Stimulated activated naive CD8-positive, alpha-beta T cell treated with anti-CD3 and anti-CD28 coated beads, Interleukin-15, Interleukin-2, amounts not matched to agents 100 U/mL and 50 U/mL, for 24 hours (primary cell): ENCODE measurements around the gene HBS1L.

ENCODE experiments used
- ATAC-seq: fragments of 150-1000 bp; cut with Tn5 transposase; one replicate; pipeline ENCODE4 v1.10.0; 2021
- DNase-seq: peaks from one replicate; pipeline ENCODE4 v3.0.0; 2021

The HBS1L gene

GRCh38 chr6:135054569-135055498, at the start of gene HBS1L:
HBS1L (minus strand) TSS chr6:135054822; CDS start chr6:135054691, 131 bp downstream.
- DNase-seq (peak; percentile 97), ATAC-seq (peak; percentile 99)

DNA sequence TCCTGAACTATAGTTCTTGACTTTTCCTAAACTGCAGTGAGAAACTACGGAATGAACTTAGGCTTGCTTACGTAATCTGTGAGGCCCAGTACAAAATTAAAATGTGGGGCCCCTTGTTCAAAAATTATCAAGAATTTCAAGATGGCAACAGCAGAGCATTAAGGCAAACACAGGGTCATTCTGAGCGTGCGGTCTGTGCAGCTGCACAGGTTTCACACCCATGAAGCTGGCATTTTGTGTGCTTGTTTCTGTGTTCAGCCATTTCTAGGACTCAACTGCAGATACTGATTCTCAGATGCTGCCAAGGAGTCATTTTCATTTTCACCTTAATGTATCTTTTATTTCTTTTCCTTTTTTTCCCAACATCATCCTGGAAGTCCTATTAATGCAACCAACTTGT, 49.6 kb upstream of the HBS1L start:
- ATAC-seq (no peak), DNase-seq (no peak)

GRCh38 chr6:135102191-135102590, 47.6 kb upstream of the HBS1L start:
- ATAC-seq (no peak), DNase-seq (no peak)

DNA sequence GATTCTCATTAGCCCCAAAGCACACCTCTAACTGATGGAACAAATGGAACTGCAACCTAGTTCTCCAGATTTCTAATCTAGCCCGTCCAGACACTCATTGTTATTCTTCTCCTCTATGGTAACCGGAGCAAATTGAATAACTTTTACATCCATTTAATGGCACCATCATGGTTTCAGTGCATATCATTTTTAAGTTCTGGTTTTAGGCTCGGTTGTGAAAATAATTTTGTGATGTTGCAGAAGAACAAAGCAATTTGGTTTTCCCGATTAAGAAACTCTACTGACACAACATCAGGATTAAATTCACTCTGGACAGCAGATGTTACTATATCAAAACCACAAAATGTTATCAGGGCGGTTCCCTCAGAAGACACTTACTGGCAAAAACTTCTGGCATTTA, 42.5 kb upstream of the HBS1L start:
- ATAC-seq (no peak), DNase-seq (no peak)

DNA sequence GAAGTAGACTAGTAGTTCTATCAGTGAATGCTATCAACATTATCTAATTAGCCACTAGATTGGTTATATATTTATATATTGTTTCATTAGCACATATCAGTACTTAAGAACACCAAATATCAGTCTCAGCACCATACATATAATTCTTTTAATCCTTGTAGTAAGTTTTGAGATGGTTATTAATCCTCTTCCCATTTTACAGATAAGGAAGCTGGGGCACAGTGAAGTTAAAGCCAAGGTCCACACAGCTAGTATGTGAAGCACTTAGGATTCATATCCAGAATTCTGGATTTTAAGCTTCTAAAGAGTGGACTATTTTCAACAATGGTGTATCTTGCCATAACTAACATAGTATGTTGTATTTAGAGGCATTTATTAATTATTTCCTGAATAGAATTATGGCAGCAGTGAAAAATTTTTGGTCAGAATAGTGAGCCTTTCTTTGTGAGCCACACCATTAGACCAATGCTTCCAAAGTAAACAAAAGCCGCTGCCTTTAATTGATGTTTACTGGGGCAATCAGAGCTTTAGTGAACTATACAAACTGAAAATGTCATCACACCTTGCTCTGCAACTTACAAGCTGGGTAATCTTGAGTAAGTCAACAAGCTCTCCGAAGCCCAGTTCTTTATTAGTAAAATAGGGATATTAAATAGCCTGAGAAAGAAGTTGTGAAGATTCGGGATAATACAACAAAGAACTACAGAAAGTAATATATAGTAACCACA, 41.9 kb upstream of the HBS1L start:
- DNase-seq: no peak
- ATAC-seq: no peak

- ATAC-seq: no peak
- DNase-seq: no peak
Measured at GRCh38 chr6:135095716-135096115, 41.1 kb upstream of the HBS1L start.

DNA sequence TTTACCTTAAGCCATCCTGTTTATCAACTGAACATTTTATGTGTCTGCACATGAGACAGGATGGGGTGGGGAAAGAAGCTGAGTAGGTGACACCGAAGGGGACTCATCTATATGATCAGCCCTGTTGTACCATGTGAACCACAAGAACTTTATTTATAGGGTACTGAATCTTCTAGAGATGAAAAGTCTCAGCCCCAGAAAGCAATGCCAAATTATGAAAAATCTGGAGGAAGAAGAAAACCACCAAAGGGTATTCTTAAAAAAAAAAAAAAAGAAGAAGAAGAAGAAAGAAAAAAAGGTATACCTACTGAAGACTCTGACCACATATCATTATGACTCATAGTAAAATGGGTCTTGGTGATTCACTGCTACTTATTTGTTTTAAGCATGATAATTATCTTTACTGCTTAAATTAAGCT, 39.8 kb upstream of the HBS1L start:
- no peak for DNase-seq

DNA sequence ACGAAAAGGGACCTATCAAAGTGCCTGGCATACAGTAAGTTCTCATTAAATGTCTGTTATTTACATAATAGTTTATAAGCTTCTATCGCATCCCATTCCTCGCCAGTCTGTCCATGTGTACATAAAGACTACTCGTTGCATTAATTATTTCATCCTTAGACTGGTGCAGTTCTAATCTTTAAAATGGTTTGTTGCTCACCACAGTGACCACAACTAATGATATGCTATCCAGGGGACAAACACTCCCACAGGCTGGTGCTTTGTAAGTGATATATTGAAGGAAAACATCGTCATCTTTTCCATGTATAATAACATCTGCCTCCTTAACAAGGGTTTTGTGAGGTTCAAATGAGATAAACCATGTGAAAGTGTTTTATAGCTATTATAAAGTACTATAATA, 39.0 kb upstream of the HBS1L start:
- no peak for DNase-seq
- no peak for ATAC-seq

More for the DNA sequence above, 39.8 kb upstream of the HBS1L start:
- peak; percentile 89 for ATAC-seq

DNA sequence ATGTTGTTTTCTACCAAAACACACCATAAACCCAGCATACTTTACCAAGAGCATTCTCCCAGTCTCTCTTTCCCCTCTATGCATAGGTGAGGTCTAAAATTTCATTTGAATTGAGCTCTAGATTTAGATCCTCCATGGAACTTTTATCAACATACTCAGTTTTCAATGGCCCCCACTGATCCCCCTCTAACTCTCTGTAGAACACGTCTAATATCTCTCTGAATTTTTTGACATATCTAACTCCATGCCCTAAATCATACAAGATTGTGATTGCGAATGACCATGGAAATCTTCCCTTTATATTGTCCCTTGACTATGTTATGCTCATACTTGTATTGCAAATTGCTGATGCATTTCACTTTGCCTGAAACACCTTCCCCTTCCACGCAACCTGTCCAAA, 38.1 kb upstream of the HBS1L start:
- DNase-seq (no peak), ATAC-seq (no peak)

DNA sequence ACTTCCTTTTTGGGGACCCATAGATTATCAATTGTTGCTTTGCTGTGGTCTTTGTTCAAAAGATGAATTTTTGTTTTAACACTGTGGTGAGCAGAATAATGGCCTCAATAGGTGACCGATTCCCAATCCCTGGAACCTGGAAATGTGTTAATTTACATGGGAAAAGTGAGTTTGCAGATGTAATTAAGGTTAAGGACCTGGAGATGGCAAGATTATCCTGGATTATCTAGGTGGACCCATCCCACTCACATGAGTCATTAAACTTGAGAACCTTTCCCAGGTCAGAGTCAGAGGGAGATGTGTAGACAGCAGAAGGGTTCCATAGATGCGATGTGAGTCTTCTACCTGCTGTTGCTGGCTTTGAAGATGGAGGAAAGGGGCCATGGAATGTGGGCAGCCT, 36.2 kb upstream of the HBS1L start:
- ATAC-seq (no peak), DNase-seq (no peak)

GRCh38 chr6:135089901-135090300, 35.3 kb upstream of the HBS1L start:
- no peak for ATAC-seq
- DNase-seq: no peak

DNA sequence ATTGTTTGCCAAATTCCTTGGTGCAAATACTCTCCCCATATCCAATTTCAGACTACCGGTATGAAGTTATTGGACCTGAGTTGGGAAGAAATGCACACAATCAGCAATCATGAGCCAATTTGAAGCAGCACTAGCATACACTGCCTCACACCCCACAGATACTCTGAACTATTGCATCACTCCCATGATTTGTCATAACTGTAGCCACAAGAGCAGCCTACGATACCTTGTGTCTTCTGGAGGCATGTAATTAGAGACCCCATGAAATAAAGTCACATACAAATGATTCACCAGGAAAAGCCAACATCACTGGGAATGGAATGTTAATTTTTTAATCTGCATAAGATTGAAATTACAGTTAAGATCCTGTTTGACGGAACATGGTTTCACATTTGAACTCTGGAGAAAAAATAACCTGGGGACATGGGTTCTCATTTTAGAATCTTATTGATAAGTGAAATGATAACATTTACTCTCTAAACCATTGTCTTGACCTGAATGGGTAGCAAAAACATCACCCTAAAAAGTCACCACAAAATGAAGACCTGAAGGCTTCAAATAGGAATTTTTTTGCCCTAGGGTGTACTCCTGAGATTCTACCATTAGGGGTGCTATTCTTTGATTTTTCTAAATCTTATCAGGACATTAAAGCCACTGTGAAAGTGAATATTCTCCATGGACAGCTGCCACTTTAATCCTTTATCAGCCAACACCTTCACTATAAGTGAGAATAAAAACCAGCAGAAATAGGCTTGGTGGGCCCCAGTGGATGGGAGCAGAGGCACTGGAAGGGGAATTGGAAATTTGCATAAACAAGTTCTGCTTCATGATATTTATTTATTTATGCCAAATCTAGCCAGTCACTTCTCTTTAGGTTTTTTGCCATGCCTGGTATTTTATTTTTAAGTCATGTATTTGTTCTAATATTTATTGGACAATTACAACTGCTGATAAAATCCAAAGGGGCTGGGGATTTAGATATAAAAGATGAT, 34.5 kb upstream of the HBS1L start:
- peak; percentile 75 for ATAC-seq
- DNase-seq: no peak

DNA sequence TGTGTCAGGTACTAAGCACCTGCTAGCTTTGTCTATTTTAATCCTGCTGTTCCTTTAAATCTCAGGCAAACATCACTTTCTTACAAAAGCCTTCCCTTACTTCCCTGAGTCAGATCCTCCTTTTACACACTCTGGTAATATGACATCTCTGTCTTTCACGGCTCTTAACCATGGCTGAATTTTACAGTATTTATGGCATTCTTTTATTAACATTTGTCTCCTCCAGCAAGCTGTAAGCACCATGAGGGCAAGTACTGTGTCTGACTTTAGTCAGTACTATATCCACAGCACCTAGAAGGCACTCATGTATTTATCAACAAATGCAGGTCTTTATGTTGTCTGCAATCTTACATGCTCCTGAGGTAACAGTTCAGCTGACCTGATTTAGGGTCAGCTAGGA, 33.7 kb upstream of the HBS1L start:
- ATAC-seq (peak; percentile 2), DNase-seq (no peak)

GRCh38 chr6:135087803-135088202, 33.2 kb upstream of the HBS1L start:
- ATAC-seq (peak; percentile 41), DNase-seq (peak; percentile 32)

- ATAC-seq (peak; percentile 1), DNase-seq (peak; percentile 27)
Measured at GRCh38 chr6:135087403-135087802, 32.8 kb upstream of the HBS1L start.

DNA sequence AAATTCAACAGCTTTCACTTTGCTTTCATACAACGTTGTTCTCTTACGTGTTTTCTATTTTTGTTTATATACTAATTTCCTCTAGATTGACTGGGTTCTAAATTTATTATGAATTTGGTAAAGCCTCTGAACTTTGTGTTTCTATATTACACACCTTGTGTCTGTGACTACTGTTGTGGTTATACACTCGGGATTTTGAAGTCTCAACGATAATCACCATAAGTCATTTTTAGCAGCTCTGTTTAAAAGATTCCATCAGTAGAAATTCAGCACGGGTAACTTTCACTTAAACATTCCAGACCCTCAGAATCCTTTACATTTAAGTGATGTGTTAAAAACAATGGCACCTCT, 31.8 kb upstream of the HBS1L start:
- ATAC-seq: no peak
- DNase-seq: no peak

DNA sequence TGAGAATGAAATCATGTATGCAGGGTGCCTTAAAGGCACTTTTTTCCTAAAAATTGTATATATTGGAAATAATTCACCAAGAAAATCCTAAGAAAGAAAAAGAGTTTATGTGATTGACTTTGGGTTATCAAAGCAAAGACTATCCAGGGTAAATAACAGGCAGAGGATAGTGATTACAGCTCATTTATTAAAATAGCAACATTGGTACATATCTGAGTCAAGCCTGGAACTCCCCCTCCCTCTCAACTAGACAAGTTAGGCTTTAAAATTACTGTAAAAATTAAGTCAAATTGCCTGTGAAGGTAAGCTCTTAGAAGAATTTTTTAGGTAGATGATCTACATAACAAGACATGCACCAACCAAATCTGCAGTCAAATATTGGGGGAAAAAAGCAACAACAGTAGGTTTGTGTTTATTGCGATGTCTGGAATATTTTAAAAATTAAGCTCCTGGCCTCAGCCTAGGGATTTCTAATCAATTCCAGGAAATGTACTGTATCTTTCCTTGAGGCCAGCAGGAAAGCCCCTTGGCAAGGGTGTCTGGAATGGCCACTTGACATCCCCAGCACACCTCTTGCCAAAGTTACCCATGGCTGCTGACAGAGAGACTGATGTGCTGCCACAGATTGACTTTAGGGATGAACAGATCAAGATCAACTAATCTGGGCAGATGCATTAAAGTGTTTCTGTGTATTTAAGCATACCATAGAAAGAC, 31.2 kb upstream of the HBS1L start:
- no peak for ATAC-seq
- no peak for DNase-seq

DNA sequence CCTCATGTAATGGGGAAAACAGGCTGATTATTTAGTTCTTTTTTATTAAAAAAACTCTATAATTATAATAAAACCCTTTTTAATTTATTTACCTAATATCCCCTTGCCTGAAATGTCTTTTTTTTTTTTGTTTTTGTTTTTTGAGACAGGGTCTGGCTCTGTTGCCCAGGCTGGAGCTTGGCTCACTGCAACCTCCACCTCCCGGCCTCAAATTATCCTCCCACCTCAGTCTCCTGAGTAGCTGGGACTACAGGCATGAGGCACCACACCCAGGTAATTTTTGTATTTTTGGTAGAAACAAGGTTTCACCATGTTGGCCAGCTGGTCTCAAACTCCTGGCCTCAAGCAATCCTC, 30.3 kb upstream of the HBS1L start:
- DNase-seq (no peak), ATAC-seq (no peak)

- ATAC-seq (no peak), DNase-seq (no peak)
Measured at GRCh38 chr6:135084001-135084915, 29.6 kb upstream of the HBS1L start.

DNA sequence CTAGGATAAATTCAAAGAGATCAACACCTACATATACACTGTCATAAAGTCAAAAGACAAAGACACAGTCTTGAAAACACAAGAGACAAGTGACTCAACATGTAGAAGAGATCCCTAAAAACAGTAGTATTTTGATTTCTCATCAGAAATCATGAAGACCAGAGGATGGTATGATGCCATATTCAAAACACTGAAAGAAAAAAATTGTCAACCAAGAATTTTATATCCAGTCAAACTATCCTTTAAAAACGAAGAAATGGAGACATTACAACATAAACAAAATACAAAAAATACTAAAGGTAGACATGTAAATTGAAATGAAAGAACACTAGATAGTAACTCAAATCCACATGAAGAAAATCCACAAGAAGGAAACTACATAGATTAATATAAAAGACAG, 27.3 kb upstream of the HBS1L start:
- DNase-seq (no peak), ATAC-seq (no peak)

- no peak for ATAC-seq
- no peak for DNase-seq
Measured at GRCh38 chr6:135075018-135075417, 20.4 kb upstream of the HBS1L start.
